ENCODE results near the gene ADORA3.
A peak's percentile ranks its signal among the peaks of the same experiment; 100 is the strongest.

Gene ADORA3

GRCh38 chr1:111474521-111474920 lies 28.9 kb downstream of the ADORA3 start:
- DNase-seq, result no peak

- no peak for DNase-seq
Measured at GRCh38 chr1:111474106-111474505, 29.3 kb downstream of the ADORA3 start.

DNA sequence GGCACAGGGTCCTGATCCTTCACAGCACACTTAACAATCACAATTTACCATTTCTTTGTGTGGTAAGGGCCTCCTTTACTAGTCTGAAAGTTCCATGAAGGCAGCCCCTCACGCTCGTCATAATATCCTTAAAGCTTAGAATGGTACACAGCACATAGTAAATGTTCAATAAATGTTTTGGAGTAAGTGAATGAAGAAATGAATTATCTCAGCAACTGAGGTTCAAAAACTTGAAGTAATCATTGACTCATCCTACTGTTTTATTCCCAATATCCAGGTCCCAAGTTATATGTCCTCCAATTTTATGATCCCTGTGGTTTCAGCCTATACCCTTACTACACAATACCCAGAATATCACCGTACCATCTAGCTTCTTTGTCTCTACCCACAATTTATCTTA lies 31.9 kb downstream of the ADORA3 start:
- DNase-seq, result no peak

- peak; percentile 91 for DNase-seq
Measured at GRCh38 chr1:111471012-111471411, 32.4 kb downstream of the ADORA3 start.

- DNase-seq, result no peak
Measured at GRCh38 chr1:111470596-111470995, 32.8 kb downstream of the ADORA3 start.

- no peak for DNase-seq
Measured at GRCh38 chr1:111469539-111469938, 33.9 kb downstream of the ADORA3 start.

DNA sequence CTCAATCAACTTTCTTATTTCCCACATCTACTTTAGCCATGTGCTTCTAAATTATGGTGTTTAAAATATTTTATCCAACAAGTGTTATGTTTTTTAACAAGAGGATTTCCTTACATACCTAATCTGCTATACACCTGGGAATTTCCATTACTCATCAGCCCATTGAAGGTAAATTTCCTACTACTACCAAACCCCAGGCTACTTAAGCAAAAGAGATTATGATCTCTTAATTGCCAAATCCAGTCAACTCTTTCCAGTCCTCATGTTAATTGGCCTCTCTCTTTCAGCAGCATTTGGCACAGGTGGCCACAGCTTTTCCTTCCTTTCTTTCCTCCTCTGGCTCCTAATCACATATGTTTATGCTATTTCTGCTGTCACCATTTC lies 34.7 kb downstream of the ADORA3 start:
- no peak for DNase-seq

DNA sequence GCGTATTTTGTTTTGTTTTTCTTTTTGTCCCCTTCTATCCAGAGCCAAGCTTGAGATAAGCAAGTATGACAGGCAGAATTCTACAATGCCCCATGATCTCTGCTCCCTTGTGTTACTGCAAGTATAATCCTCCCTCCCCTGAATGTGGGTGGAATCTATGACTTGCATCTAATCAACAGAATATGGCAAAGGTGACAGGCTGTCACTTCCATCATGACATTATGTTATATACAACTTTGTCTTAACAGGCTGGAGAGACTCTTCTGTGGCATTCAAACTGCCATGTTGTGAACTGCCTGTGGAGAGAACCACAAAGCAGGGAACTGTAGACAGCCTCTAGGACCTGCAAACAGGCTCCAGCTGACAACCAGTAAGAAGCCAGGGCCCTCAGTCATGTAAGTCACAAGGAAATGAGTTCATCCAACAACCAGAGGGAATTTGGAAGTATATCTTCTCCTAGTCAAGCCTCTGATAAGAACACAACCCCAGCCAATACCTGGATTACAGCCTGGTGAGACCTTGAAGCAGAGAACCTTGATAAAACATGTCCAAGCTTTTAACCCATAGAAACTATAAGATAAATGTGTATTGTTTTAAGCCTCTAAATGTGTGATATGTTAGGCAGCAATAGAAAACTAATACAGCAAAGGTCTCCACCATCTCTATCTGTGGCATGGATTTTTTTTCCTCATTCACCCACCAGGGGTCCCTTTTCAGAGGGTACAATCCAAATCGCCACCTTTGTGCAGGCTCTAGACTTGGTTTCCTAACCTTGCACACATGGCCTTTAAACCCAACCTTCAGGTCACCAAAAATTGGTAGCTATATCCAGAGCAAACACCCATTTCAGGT lies 35.3 kb downstream of the ADORA3 start:
- no peak for DNase-seq

DNA sequence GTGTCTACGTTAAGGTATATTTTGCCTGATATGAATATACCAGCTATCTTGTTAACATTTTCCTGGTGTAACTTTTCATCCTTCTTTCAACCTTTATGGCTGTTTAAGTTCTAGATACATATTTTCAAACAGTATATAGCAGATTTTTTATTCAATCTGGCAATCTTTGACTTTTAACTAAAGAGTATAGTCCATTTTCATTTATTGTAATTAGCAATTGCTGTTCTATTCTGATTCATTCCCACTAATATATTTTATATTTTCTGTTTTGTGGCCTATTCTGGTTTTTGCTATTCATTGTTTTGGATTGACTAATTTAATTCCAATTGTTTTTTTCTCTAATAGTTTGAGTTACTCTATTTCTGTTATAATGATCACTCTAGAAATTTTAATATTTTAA lies 37.0 kb downstream of the ADORA3 start:
- DNase-seq, result no peak

DNA sequence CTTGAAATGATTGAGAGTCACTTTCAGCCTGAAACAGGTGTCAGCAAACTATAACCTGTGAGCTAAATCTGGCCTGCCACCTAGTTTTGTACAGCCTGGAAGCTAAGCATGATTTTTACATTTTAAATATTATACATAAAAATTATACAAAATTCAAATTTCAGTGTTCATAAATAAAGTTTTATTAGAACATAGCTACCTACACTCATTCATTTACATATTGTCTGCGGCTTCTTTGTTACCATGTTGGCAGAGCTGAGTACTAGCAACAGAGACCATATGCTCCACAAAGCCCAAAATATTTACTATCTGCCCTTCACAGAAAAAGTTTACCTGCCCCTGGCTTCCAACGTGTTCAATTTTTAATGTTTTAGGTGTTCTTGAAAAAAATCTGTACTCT lies 37.7 kb downstream of the ADORA3 start:
- no peak for DNase-seq

DNA sequence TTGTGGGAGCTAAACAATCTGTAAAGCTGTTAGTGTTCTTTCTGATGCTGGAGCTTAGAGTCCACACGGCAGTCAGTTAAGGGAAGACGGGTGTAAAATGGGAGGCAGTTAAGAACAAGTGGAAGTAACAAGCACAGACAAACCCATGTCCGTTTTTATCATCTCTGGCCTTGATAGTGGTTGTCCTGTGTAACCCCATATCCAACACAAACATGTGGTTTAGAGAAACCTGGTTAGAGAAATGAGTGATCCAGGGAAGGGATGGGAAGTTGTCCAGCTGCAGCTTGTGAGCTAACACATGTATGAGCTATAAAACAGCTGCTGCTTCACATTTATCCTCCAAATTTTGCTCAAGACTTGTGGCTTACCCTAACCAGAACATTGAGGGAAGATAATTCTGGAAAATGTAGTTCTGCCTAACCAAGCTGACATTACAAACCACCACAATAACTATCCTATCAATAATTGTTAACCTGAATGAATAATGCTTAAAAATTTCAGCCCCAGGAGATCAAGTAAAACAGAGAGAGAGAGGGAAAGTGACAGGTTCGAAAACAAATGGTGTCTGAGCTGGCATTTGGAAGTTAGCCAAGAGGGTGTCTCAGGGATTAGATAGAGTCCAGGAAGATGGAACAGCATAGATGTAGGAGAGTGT lies 40.3 kb downstream of the ADORA3 start:
- no peak for DNase-seq

DNA sequence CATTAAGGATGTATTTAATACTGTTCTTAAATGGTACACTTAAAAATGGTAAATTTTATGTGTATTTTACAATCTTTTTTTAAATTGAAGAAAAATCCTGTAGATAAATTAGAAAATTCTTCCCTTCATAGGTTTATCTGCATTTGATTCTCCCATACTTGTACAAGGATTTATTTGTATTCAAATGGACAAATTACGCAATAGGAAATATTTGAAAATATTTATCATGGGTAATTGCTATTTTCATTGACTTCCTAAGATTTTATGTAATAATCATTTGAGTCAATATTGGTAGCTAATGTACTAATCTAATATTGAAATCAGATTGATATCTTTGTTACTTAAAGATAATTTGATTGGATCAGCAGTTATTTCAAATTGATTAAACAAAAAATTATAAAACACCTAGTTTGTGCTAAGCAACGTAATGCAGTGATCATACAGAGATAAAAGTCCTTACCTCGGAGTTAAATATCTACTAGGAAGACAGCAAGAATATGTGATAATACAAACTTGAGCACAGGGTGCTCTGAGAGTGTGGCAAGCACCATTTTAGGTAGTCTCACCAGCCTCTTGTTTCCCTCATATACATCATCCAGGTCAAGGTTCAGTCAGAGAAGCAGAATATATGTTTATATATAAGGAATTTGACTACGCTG lies 40.9 kb downstream of the ADORA3 start:
- DNase-seq, result no peak

- no peak for DNase-seq
Measured at GRCh38 chr1:111461765-111462164, 41.7 kb downstream of the ADORA3 start.

- no peak for DNase-seq
Measured at GRCh38 chr1:111455642-111456031, 47.8 kb downstream of the ADORA3 start.

GRCh38 chr1:111454859-111455641 lies 48.4 kb downstream of the ADORA3 start:
- no peak for DNase-seq

DNA sequence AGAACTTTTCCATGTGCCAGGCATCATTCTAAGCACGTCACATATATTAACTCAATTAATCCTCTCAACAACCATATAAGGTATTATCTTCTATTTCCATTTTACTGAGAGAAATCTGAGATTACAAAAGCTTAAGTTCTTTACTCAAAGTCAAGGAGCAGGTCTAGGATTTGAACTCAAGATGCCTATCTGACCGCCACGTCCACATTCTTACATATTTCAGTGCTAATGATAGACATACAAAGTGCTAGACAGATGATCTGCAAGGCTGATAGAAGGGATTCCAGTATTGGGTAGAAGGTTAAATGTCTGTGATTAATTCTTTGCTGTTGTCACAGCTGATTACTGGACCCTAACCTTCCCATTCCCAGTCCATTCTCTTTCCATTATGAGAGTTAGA lies 49.7 kb downstream of the ADORA3 start:
- DNase-seq, result no peak

- no peak for DNase-seq
Measured at GRCh38 chr1:111452581-111452980, 50.9 kb downstream of the ADORA3 start.

GRCh38 chr1:111450185-111450584 lies 53.2 kb downstream of the ADORA3 start:
- DNase-seq, result no peak

- no peak for DNase-seq
Measured at GRCh38 chr1:111449703-111450017, 53.8 kb downstream of the ADORA3 start.

All from central memory CD4-positive, alpha-beta T cell (primary cell).